HG02571 (cell line): ENCODE data around the gene RPL29.
"Not testable (repeated sequence)": the region's sequence is repeated elsewhere in the genome, so short reads cannot be mapped to it uniquely, and the experiment has no call there.

Experiments
- ATAC-seq: cut with Tn5 transposase; IDR thresholded peaks from one replicate; pipeline ENCODE4 v1.9.1; 2021; ENCODE audit warnings: mild to moderate bottlenecking, moderate library complexity; ENCODE audit not compliant: unreplicated experiment

Gene RPL29

GRCh38 chr3:52006820-52007133 is 11.1 kb upstream of the RPL29 start:
- ATAC-seq: no peak

DNA sequence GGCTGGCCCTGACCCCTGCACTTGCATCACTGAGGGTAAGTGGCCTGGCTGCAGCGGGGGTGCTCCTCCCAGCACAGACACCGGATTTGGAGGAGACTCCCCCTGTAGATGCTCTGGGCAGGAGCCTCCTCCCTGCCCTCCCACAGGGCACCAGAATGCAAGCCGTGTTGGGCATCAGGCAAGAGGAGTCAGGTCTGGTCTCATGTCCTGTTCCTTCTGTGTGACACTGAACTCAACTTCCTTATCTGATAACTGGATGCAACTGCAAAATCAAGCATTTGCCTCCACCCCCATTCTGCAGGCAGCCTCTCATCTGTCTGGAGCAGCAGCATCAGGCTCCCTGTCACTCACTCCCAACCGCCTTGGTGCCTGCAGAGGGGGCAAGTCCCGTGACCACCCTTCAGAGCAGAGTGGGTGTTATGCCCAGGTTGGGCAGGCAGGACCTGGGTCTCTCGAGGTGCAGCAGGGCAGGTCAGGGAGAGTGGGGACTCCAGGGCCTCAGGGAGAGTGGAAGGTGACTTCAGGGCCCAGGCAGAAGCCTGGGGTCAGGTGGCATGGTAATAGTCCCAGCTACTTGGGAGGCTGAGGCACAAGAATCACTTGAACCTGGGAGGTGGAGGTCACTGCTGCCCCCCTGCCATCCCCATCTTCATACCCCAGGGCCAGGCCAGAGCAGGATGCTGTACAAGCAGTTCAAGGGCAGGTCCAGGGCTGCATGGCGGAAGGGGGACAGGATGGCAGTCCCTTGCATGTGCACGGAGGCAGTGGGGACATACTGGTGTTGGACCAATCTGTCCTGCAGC is 10.5 kb upstream of the RPL29 start:
- ATAC-seq: no peak

DNA sequence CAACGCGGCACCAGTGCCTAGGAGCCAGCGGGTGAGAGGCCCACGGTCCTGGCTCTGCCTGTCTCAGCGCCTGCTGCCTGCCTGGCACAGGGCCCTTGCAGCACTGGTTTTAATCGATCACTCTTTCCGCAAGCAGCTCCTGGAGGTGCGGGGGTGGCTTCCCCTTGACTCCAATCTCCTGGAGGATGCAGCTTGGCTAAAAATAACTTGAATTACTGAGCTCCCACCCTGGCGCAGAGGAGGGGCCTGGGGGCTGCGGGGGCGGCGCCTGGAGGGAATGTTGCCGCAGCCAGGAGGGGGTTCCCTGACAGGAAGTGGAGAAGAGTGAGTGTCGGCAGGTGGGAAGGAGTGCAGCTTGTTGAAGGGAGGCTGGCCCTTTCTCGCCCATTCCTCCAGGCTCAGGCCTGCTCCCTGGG is 9.9 kb upstream of the RPL29 start:
- ATAC-seq: no peak

- no peak for ATAC-seq
These were observed 9.3 kb upstream of the RPL29 start for GRCh38 chr3:52004906-52005395.

- ATAC-seq: no peak
These were observed 8.6 kb upstream of the RPL29 start for GRCh38 chr3:52004163-52004787.

- no peak for ATAC-seq
These were observed 7.1 kb upstream of the RPL29 start for GRCh38 chr3:52002748-52003147.

DNA sequence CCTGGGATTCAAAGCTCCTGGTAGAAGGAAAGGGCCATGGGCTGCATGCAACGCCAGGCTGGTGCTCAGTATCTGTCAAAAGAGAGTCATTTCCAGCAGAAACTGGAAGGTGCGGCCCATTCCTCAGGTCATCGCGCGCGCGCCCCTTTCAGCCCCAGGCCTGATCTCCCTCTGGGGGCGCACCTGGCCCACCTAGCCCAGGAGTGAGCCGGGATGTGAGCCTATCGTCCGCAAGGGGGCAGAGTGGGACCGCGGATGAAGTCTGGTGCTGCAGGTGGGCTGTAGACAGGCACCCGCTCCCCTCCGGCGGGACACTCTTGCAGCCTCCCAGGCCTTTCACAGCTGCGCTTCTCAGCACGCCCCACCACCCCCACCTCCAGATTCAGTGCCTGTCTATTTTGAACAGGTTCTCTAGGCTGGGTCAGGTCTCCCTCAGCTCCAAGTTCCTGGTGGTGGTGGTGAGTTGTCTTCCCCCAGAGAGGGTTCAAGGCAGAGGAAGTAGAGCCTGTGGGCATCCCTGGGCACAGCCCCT is 5.8 kb upstream of the RPL29 start:
- no peak for ATAC-seq

- no peak for ATAC-seq
These were observed 4.2 kb upstream of the RPL29 start for GRCh38 chr3:51999846-52000245.

- no peak for ATAC-seq
These were observed 3.1 kb upstream of the RPL29 start for GRCh38 chr3:51998774-51999173.

DNA sequence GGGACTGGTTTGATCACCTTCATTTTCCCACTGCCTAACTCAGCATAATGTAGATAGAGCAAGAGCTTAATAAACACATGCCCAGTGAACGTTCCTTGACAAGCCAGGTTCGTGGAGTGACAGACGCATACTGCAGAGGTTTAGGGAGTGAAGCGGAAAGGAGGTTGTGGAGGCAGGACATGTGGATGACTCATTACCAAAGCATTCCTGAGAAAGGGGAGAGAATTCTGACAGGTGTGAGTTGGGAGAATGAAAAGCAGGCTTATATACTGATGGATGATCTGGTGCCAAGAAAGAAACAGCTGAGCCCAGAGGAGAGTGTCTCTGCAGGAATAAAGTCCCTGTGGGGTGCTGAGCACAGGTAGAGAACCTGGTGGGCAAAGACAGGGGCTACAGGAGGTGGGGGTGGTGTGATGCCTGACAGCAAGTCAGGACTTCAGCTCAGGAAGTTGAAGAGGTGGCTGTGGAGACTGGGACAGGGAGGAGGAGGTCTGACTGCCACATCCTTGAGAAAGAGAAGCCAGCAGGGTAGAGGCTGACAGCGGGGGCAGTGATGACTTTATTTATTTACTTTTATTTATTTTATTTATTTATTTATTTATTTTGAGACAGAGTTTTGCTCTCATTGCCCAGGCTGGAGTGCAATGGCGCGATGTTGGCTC is 2.4 kb upstream of the RPL29 start:
- ATAC-seq: no peak

DNA sequence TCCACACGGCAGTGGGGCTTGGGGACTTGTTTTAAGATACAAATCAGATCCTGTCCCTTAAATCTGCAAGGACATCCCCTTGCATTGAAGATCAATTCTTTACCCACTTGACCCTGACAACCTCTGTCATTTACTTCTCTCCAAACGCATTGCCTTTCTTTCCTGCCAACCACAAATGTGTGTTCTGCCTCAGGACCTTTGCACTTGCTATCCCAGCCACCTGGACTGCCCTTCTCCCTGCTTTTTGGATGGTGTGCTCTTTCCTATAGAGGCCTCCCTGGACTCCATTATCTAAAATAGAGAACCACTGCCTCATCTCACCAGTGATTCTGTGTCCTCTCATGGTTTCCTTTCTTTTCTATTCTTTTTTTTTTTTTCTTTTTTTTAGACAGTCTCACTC is 1.5 kb upstream of the RPL29 start:
- ATAC-seq: no peak

- ATAC-seq: no peak
These were observed 1.2 kb downstream of the RPL29 start for GRCh38 chr3:51994530-51994929.

- ATAC-seq: not testable (repeated sequence)
These were observed 2.0 kb downstream of the RPL29 start for GRCh38 chr3:51993657-51994056.

- ATAC-seq: no peak
These were observed 3.5 kb downstream of the RPL29 start for GRCh38 chr3:51992017-51992682.

DNA sequence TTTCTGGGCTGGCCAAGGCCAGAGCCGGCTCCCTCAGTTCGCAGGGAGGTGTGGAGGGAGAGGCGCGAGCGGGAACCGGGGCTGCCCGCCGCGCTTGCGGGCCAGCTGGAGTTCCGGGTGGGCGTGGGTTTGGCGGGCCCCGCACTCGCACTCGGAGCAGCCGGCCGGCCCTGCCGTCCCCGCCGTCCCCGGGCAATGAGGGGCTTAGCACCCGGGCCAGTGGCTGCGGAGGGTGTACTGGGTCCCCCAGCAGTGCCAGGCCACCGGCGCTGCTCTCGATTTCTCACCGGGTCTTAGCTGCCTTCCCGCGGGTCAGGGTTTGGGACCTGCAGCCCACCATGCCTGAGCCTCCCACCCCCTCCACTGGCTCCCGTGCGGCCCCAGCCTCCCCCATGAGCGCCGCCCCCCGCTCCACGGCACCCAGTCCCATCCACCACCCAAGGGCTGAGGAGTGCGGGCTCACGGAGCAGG is 5.2 kb downstream of the RPL29 start:
- ATAC-seq: not testable (repeated sequence)

- no peak for ATAC-seq
These were observed 7.2 kb downstream of the RPL29 start for GRCh38 chr3:51988286-51989146.

DNA sequence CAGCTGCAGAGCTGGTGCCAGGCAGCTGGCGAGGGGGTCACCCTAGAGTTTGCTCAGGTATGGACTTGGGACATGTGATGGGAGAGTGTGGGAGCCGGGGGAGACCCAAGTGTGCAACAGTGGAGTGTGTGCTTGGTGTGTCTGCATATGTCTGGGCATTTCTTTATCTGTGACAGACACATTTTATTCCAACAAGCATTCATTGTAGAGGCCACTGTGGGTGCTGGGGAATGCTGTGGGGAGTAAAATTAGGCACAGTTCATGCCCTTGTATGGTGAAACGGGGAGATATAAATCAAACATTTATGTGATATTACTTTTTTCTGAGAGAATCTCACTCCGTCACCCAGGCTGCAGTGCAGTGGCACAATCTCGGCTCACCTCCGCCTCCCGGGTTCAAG is 8.1 kb downstream of the RPL29 start:
- no peak for ATAC-seq

DNA sequence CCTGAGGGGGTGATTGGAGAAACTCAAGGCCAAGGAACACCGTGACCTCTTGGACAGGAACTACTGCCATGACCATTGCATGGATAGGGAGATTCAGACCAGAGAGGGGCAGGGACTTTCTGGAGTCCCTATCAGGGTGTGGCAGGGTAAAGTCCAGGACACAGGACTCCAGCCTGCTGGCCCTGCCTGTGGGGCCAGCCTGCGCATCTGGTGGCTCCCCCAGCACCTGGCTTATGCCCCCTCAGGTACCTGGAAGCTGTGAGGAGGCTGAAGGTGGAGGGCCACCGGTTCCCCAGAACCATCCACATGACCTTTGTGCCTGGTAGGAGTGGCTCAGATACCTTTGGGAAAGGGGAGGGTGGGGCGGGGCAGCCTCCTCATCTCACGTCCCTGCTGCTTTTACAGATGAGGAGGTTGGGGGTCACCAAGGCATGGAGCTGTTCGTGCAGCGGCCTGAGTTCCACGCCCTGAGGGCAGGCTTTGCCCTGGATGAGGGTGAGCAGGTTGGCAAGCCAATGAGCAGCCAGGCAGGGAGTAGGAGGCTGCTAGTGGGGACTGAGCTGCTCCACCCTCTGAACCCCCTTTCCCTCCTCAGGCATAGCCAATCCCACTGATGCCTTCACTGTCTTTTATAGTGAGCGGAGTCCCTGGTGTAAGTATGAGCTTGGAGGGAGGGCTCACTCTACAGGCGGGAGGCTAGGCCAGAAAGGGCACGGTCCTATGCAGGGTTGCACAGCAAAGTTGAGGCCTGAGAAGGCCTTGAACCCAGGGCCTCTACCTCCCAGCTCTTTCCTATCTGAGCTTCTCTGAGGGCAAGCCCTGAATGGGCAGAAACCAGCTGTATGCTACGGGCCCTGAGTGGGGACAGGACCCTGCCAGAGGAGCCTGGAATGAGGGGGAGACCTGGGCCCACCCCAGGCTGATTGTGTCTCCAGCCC is 9.4 kb downstream of the RPL29 start:
- ATAC-seq: no peak

GRCh38 chr3:51985063-51985462 is 10.6 kb downstream of the RPL29 start:
- no peak for ATAC-seq
